Measurements from ENCODE around the gene CXADR.

CXADR gene

DNA sequence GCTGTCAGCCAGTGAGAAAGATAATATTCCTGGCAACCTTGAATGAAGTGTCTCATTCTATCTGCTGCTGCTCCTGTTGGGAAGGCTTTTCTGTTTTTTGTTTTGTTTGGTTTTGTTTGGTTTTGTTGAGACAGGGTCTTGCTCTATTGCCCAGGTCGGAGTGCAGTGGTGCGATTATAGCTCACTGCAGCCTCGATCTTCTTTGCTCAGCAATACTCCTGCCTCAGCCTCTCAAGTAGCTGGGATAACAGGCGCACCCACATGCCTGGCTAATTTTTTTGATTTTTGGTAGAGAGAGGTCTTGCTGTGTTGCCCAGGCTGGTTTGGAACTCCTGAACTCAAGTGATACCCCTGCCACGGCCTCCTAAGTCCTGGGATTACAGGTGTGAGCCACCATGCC is 62.2 kb downstream of the CXADR start:
- H4K20me1 ChIP-seq (ENCODE audit: control insufficient read depth, insufficient read depth, low read depth, low read length): no peaks in the 10 kb centered on the region
- H3F3A ChIP-seq (ENCODE audit: control insufficient read depth, insufficient read depth): no peaks in the 10 kb centered on the region
- TF ChIP-seq CTCF (IDR thresholded peaks at IDR 0.05; ENCODE audit: low read depth, low read length, poor library complexity, severe bottlenecking) (no peak), EZH2phosphoT487 (IDR thresholded peaks at IDR 0.05; ENCODE audit: borderline replicate concordance, low read length) (no peak)
- H3K4me3 ChIP-seq (ENCODE audit: low read length): no peak overlapping the region
- no peaks in the 10 kb centered on the region for H3K9me3 ChIP-seq (ENCODE audit: control insufficient read depth, insufficient read depth, low read length)
- no peaks in the 10 kb centered on the region for H3K36me3 ChIP-seq (ENCODE audit: control insufficient read depth, low read length)
- H3K4me1 ChIP-seq (ENCODE audit: control insufficient read depth, low read length): no peaks in the 10 kb centered on the region
- no peaks in the 10 kb centered on the region for H3K27me3 ChIP-seq (ENCODE audit: control insufficient read depth, low read length)
- no peak overlapping the region for H3K27ac ChIP-seq (ENCODE audit: low read depth, low read length)
- H3K4me2 ChIP-seq (ENCODE audit: low read length): no peak overlapping the region
- no peaks in the 10 kb centered on the region for H3K9me2 ChIP-seq (replicated peaks; ENCODE audit: control insufficient read depth, low read length)
- H3K79me2 ChIP-seq (ENCODE audit: control insufficient read depth, low read length): no peaks in the 10 kb centered on the region

GRCh38 chr21:17576080-17576835 is 63.4 kb downstream of the CXADR start:
- Histone ChIP-seq H3K4me1 (ENCODE audit: control insufficient read depth, low read length) (no peaks in the 10 kb centered on the region), H3K36me3 (ENCODE audit: control insufficient read depth, low read length) (no peaks in the 10 kb centered on the region), H3K4me3 (ENCODE audit: low read length) (no peak overlapping the region), H3K79me2 (ENCODE audit: control insufficient read depth, low read length) (no peaks in the 10 kb centered on the region), H4K20me1 (ENCODE audit: control insufficient read depth, insufficient read depth, low read depth, low read length) (no peaks in the 10 kb centered on the region), H3K27me3 (ENCODE audit: control insufficient read depth, low read length) (no peaks in the 10 kb centered on the region), H3K4me2 (ENCODE audit: low read length) (no peak overlapping the region), H3K9me3 (ENCODE audit: control insufficient read depth, insufficient read depth, low read length) (no peaks in the 10 kb centered on the region), H3K9me2 (replicated peaks; ENCODE audit: control insufficient read depth, low read length) (no peaks in the 10 kb centered on the region), H3K27ac (ENCODE audit: low read depth, low read length) (no peak overlapping the region), H3F3A (ENCODE audit: control insufficient read depth, insufficient read depth) (no peaks in the 10 kb centered on the region)
- TF ChIP-seq EZH2phosphoT487 (IDR thresholded peaks at IDR 0.05; ENCODE audit: borderline replicate concordance, low read length) (no peak), CTCF (IDR thresholded peaks at IDR 0.05; ENCODE audit: low read depth, low read length, poor library complexity, severe bottlenecking) (no peak)

- Histone ChIP-seq H3K36me3 (ENCODE audit: control insufficient read depth, low read length) (no peaks in the 10 kb centered on the region), H3K79me2 (ENCODE audit: control insufficient read depth, low read length) (no peaks in the 10 kb centered on the region), H3K27ac (ENCODE audit: low read depth, low read length) (no peak overlapping the region), H3K4me3 (ENCODE audit: low read length) (no peak overlapping the region), H3F3A (ENCODE audit: control insufficient read depth, insufficient read depth) (no peaks in the 10 kb centered on the region), H4K20me1 (ENCODE audit: control insufficient read depth, insufficient read depth, low read depth, low read length) (no peaks in the 10 kb centered on the region), H3K9me2 (replicated peaks; ENCODE audit: control insufficient read depth, low read length) (no peaks in the 10 kb centered on the region), H3K4me1 (ENCODE audit: control insufficient read depth, low read length) (no peaks in the 10 kb centered on the region), H3K27me3 (ENCODE audit: control insufficient read depth, low read length) (no peaks in the 10 kb centered on the region), H3K4me2 (ENCODE audit: low read length) (no peak overlapping the region), H3K9me3 (ENCODE audit: control insufficient read depth, insufficient read depth, low read length) (no peaks in the 10 kb centered on the region)
- no peak for TF ChIP-seq EZH2phosphoT487 (IDR thresholded peaks at IDR 0.05; ENCODE audit: borderline replicate concordance, low read length)
- no peak for TF ChIP-seq CTCF (IDR thresholded peaks at IDR 0.05; ENCODE audit: low read depth, low read length, poor library complexity, severe bottlenecking)
Observed at GRCh38 chr21:17577701-17578100, 64.9 kb downstream of the CXADR start.

All from DOHH2 (cell line).